Right renal cortex interstitium (tissue), 3 donors: ENCODE results near the gene CDC25B. TPM values are rescaled to one million over a fixed set of nuclear protein-coding genes. Genes with fewer than 3 reads are reported as not detected.

ENCODE experiments used
- DNase-seq, 3 donors: peaks; one replicate each; pipeline ENCODE4 v3.0.0-alpha.2; 2013; ENCODE audit warnings: low read depth in 3 of 3, low spot score in 2 of 3
- polyA plus RNA-seq, 3 donors: library from polyadenylated mRNA; unstranded; fragments of 120-200 nt; gene quantifications; one replicate each; pipeline ENCODE4 v1.2.1, GENCODE V29; 2013; ENCODE audit not compliant: insufficient read length in 3 of 3

CDC25B gene
- polyA plus RNA-seq, 3 donors, result 28.9 to 34.5 (median 34.0) TPM

GRCh38 chr20:3802524-3803239, 6.6 kb downstream of the CDC25B start:
- no peak for DNase-seq

- DNase-seq, result no peak
These were observed 7.2 kb downstream of the CDC25B start for GRCh38 chr20:3803289-3803688.

- no peak for DNase-seq
These were observed 7.7 kb downstream of the CDC25B start for GRCh38 chr20:3803854-3804253.

- DNase-seq, result no peak
These were observed 8.2 kb downstream of the CDC25B start for GRCh38 chr20:3804254-3804751.

- no peak for DNase-seq
These were observed 8.7 kb downstream of the CDC25B start for GRCh38 chr20:3804781-3805180.

GRCh38 chr20:3808544-3808943, 12.4 kb downstream of the CDC25B start:
- DNase-seq, result no peak

- peak in 2 of 3 donors; percentile 79 for DNase-seq
These were observed 15.6 kb downstream of the CDC25B start for GRCh38 chr20:3811467-3812258.

GRCh38 chr20:3812259-3812681, 16.2 kb downstream of the CDC25B start:
- no peak for DNase-seq

GRCh38 chr20:3812975-3813847, 17.1 kb downstream of the CDC25B start:
- DNase-seq, result no peak

- DNase-seq, result no peak
These were observed 17.9 kb downstream of the CDC25B start for GRCh38 chr20:3813848-3814581.

GRCh38 chr20:3814928-3815495, 18.9 kb downstream of the CDC25B start:
- DNase-seq, result no peak

- no peak for DNase-seq
These were observed 19.7 kb downstream of the CDC25B start for GRCh38 chr20:3815703-3816315.

GRCh38 chr20:3818155-3819151, 22.3 kb downstream of the CDC25B start:
- DNase-seq, result no peak

- no peak for DNase-seq
These were observed 23.4 kb downstream of the CDC25B start for GRCh38 chr20:3819411-3820047.

GRCh38 chr20:3820048-3820900, 24.2 kb downstream of the CDC25B start, which contains the start of gene AP5S1:
AP5S1 (plus strand) TSS chr20:3820547; CDS start chr20:3822118, 1,571 bp downstream.
- DNase-seq, result peak; percentile 92 to 94 (median 92)

GRCh38 chr20:3820901-3821727, 25.0 kb downstream of the CDC25B start:
- DNase-seq, result no peak
